ENCODE measurements around the gene CGB7.
"Not testable (repeated sequence)": the region's sequence is repeated elsewhere in the genome, so short reads cannot be mapped to it uniquely, and the experiment has no call there.

CGB7 gene

DNA sequence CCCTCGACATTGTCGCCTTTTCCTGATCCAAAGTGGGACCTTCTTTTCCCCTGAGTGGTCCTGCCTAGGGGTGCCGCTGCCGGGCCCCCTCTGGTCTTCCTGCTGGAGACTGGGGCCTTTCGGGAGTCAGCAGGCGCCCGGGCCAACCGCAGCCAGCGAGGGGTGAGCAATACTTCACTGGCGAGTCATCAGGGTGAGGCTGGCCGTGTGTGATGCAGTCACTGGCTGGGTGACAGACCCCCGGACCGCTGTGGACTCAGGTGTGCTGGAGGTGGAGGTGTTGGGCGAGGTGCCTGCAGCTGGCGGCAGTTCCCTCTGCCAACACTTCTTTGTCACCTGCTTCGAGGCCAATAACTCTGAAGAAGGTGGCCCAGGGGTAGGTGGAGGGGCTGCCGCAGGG is 15.4 kb downstream of the CGB7 start:
- no peak for DNase-seq (ENCODE audit: low spot score)

GRCh38 chr19:49039736-49040135 is 17.8 kb downstream of the CGB7 start:
- DNase-seq (ENCODE audit: low spot score), result not testable (repeated sequence)

DNA sequence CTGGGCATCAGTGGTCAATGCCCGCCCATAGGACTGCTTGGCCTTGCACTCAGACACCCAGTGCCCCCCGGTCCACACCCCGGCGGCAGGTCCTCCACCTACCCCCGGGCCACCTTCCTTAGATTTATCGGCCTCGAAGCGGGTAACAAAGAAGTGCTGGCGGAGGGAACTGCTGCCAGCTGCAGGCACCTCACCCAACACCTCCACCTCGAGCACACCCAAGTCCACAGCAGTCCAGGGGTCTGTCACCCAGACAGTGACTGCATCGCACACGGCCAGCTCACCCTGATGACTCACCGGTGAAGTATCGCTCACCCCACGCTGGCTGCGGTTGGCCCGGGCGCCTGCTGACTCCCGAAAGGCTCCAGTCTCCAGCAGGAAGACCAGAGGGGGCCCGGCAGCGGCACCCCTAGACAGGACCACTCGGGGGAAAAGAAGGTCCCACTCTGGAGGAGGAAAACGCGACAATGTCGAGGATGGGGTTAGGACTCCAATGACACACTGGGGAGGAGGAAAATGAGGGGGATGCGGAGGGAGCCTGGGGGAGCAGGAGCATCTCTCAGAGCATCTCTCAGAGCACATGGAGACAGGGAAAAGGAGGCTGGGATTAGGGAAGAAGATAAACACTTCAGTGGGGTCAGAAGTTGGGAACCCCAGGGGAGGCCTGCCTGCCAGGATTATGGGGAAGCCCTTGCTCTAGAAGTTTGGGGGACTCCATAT is 18.8 kb downstream of the CGB7 start:
- DNase-seq (ENCODE audit: low spot score), result not testable (repeated sequence)

DNA sequence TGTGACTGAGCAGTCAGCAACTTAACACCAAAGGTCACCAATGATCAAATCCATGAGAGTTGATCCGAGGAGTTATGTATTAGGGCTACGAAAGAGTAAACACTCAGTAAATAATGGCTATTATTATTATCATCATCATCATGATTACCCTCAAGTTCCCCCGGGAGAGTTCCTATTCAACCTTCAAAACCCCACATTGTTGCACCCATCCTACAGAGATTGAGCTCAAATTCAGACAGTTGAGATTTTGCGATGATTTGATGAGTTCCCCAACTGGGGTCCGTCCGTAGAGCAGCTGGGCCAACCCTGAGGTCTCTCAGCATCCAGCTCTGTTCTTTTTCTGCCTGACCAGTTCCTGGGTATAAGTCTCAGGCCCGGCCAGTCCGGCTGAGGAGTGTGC is 19.4 kb downstream of the CGB7 start:
- not testable (repeated sequence) for DNase-seq (ENCODE audit: low spot score)

DNA sequence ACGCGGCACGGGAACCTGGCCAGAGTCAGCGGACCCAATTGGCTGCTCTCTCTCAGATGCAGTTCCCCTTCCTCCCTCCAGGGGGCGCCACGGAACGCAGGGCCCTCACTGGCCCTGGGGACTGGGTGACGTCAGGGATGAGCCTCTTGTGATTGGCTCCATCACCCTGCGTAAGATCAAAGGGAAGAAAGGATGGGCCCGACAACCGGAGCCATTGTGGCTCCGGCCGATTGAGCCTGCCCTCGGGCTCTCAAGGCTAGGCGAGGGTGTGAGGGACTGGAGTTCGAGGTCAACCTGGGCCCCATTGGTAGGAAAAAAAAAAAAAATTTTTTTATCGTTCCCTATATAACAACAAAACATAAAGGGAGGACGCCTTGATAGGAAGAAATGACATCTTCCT is 20.7 kb downstream of the CGB7 start, which contains the start of gene CGB1:
CGB1 (minus strand) TSS at position 81 of the 400 bp plus-strand sequence. CDS start 184 bp downstream, outside the sequence.
- peak; percentile 22 for DNase-seq (ENCODE audit: low spot score)

GRCh38 chr19:49031642-49032301 is 25.8 kb downstream of the CGB7 start, which contains the start of gene CGB2:
CGB2 (plus strand) TSS chr19:49031890; CDS start chr19:49032096, 206 bp downstream.
- DNase-seq (ENCODE audit: low spot score), result peak; percentile 38

- DNase-seq (ENCODE audit: low spot score), result not testable (repeated sequence)
Measured at GRCh38 chr19:49030323-49030722, 27.2 kb downstream of the CGB7 start.

GRCh38 chr19:49029749-49030148 is 27.8 kb downstream of the CGB7 start:
- DNase-seq (ENCODE audit: low spot score), result not testable (repeated sequence)

- not testable (repeated sequence) for DNase-seq (ENCODE audit: low spot score)
Measured at GRCh38 chr19:49028686-49029085, 28.9 kb downstream of the CGB7 start.

- not testable (repeated sequence) for DNase-seq (ENCODE audit: low spot score)
Measured at GRCh38 chr19:49025599-49025998, 31.9 kb downstream of the CGB7 start.

- DNase-seq (ENCODE audit: low spot score), result not testable (repeated sequence)
Measured at GRCh38 chr19:49025088-49025487, 32.5 kb downstream of the CGB7 start.

GRCh38 chr19:49024233-49024632 is 33.3 kb downstream of the CGB7 start, which contains the start of gene CGB3:
CGB3 (minus strand) TSS chr19:49024333; CDS start chr19:49023971, 362 bp downstream.
- DNase-seq (ENCODE audit: low spot score), result not testable (repeated sequence)

GRCh38 chr19:49022116-49022515 is 35.4 kb downstream of the CGB7 start:
- no peak for DNase-seq (ENCODE audit: low spot score)

DNA sequence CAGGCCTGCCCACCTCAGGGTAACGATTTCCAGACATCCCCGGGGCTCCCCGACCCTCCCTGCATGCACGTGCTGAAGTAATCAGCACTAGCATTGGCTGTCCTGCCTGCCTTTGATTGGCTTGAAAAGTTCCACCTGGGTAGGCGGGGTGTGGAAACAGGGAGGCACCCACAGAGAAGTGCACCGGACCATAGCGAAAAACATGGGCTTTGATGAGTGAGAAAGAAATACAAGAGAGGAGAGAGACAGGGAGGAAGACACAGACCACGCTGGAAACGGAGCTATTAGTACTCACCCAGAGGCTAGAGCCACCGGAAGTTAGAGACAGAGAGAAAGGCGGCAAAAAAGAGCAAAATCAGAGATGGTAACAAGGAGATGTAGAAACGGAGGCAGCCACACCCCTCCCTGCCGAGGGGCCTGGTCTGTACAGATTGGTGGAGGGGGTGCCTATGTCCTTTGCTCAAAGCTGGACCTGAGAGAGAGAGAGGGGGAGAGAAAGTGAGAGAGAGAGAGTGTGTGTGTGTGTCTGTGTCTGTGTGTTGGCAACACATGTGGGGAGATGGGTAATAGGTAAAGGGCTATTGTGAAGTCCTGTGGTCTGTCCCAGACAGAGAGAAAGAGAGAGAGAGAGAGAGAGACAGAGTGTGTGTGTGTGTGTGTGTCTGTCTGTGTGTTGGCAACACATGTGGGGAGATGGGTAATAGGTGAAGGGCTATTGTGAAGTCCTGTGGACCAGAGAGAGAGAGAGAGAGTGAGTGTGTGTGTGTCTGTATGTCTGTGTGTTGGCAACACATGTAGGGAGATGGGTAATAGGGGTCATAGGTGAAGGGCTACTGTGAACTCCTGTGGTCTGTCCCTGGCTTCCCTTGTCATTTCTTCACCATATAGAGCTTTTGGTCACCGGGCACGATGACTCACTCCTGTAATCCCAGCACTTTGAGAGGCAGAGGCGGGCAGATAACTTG is 36.3 kb downstream of the CGB7 start:
- peak; percentile 34 for DNase-seq (ENCODE audit: low spot score)

DNA sequence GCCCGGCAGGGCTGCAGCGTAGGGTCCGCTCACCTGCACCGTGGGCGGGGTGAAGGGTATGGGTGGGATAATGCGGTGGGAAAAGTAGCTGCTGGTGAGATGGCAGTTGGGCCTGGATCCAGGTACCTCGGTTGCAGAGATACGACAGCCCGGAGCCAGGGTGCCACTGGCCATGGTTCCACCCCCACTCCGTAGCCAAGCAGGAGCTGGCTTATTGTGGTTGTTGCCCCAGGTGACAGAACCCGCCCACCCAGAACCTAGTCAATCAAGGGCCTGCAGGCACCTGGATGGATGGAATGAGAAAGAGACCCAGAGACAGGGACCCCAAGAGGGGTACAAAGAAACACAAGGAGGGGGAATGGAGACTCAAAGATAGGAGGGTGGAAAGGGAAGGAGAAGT is 37.2 kb downstream of the CGB7 start:
- DNase-seq (ENCODE audit: low spot score), result peak; percentile 22

GRCh38 chr19:49019242-49019932 is 38.2 kb downstream of the CGB7 start:
- peak; percentile 75 for DNase-seq (ENCODE audit: low spot score)

- DNase-seq (ENCODE audit: low spot score), result peak; percentile 33
Measured at GRCh38 chr19:49018388-49019241, 38.9 kb downstream of the CGB7 start.

DNA sequence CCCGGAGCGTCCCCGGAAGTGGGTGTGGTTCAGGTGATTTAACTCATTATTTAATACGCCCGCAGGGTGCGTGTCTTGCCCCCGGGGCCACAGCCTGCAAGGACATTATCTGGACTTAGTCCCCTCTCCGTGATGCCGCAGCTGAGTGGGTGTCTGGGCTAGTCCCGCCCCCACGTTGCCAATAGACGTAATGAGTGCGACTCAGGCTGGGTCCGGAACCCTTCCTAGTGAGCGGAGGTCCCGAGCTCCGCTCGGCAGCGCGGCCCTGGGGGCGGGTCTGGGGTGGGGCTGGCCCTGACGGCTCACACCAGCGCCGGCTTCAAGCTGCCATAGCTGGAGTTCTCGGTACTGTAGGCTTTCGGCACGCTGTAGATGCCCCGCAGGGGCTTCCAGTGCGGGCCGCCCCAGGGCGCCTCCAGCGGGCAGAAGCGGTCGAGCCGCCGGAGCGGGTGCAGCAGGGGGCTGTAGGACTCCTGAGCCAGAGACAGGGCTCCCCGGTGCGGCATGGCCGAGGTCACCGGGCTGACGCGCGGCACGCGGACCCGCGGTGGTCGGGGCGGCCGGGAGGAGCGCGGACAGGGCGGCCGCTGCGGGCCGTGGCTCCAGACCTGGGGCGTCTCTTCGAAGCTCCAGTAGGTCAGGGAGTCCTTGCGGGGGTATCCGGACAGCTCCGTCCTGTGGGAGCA is 39.7 kb downstream of the CGB7 start:
- DNase-seq (ENCODE audit: low spot score), result peak; percentile 89

GRCh38 chr19:49017041-49017665 is 40.4 kb downstream of the CGB7 start, which contains the start of gene LHB:
LHB (minus strand) TSS chr19:49017091; CDS start chr19:49017081, 10 bp downstream.
- peak; percentile 22 for DNase-seq (ENCODE audit: low spot score)

Measured in D341Med (cell line).